C4-2B (cell line): Measurements from ENCODE around the gene CDC42EP1.
A peak's percentile ranks its signal among the peaks of the same experiment; 100 is the strongest.

Source experiments
- H3K27ac ChIP-seq: fragments of 450-650 bp; 2 replicates; pipeline ENCODE4 v1.5.1; 2017
- CTCF ChIP-seq: fragments of 450-650 bp; conservative IDR thresholded peaks from 2 replicates; pipeline ENCODE4 v1.5.1; 2017; ENCODE audit warnings: mild to moderate bottlenecking
- ZFX ChIP-seq: fragments of 450-650 bp; IDR thresholded peaks from 2 replicates; pipeline ENCODE4 v1.6.1; 2017

Gene CDC42EP1

GRCh38 chr22:37570661-37570976 is 10.3 kb downstream of the CDC42EP1 start:
- H3K27ac ChIP-seq = no peak overlapping the region
- TF ChIP-seq CTCF (no peak), ZFX (no peak)

GRCh38 chr22:37571258-37571991 is 11.1 kb downstream of the CDC42EP1 start:
- H3K27ac ChIP-seq = no peak overlapping the region
- TF ChIP-seq ZFX (no peak), CTCF (no peak)

- H3K27ac ChIP-seq = no peak overlapping the region
Measured at GRCh38 chr22:37571992-37572373, 11.7 kb downstream of the CDC42EP1 start.

GRCh38 chr22:37575490-37576003 is 15.3 kb downstream of the CDC42EP1 start:
- no peak for TF ChIP-seq ZFX
- TF ChIP-seq CTCF = no peak
- H3K27ac ChIP-seq = no peak overlapping the region

More at GRCh38 chr22:37571992-37572373, 11.7 kb downstream of the CDC42EP1 start:
- TF ChIP-seq CTCF (no peak), ZFX (no peak)

GRCh38 chr22:37578002-37578401 is 17.7 kb downstream of the CDC42EP1 start:
- TF ChIP-seq ZFX (no peak), CTCF (no peak)
- no peak overlapping the region for H3K27ac ChIP-seq

DNA sequence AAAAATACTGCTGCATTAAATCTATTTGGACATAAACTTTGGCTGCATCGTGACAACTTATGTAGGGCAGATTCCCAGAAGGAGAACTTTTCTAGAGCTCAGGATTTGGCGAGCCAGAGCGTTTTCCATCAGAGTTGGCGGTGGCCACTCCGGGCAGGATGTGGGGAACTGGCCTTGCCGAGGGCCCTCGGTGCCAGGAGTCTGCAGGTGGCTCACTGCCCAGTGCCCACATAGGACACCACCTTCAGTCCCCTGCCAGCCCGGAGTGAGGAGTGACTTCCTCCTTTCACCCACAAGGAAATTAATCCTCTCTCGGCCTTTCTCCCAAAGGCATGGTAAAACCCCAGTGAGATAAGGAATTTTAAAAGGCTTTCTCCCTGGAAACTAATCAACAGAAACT is 21.2 kb downstream of the CDC42EP1 start:
- peak overlapping the region; percentile 38 for H3K27ac ChIP-seq
- TF ChIP-seq CTCF (no peak), ZFX (no peak)

- peak overlapping the region; percentile 38 for H3K27ac ChIP-seq
- TF ChIP-seq CTCF = no peak
Measured at GRCh38 chr22:37582526-37582925, 22.2 kb downstream of the CDC42EP1 start.
